GM23338 (cell line): ENCODE results near the gene FNDC3B.

Experiments used
- CREB1 ChIP-seq: fragments of 250-450 bp; sonication (Bioruptor Pico); IDR thresholded peaks from 2 replicates; pipeline ENCODE4 v1.5.0; 2020; ENCODE audit warnings: low read depth, mild to moderate bottlenecking, moderate library complexity
- EZH2 ChIP-seq: fragments of 200-600 bp; sonication (generic); IDR thresholded peaks from one replicate; pipeline ENCODE4 v1.8.0; 2017; ENCODE audit warnings: antibody characterized with exemption, mild to moderate bottlenecking, low read depth; ENCODE audit not compliant: unreplicated experiment
- EZH2phosphoT487 ChIP-seq: fragments of 200-600 bp; sonication (generic); IDR thresholded peaks from one replicate; pipeline ENCODE4 v1.8.1; 2018; ENCODE audit warnings: antibody characterized with exemption; ENCODE audit not compliant: unreplicated experiment
- JUNB ChIP-seq: IDR thresholded peaks from one replicate; pipeline ENCODE4 v1.6.1; 2016; ENCODE audit warnings: antibody characterized with exemption; ENCODE audit not compliant: unreplicated experiment
- NANOG ChIP-seq: IDR thresholded peaks from 2 replicates; pipeline ENCODE4 v1.6.1; 2016; ENCODE audit warnings: antibody characterized with exemption, borderline replicate concordance
- POLR2AphosphoS5 ChIP-seq: IDR thresholded peaks from 2 replicates; pipeline ENCODE4 v1.6.1; 2016; ENCODE audit warnings: antibody characterized with exemption, low read depth
- STAT1 ChIP-seq: IDR thresholded peaks from one replicate; pipeline ENCODE4 v1.6.1; 2016; ENCODE audit warnings: antibody characterized with exemption; ENCODE audit not compliant: unreplicated experiment
- ZNF114 ChIP-seq: fragments of 250-450 bp; sonication (Bioruptor Pico); IDR thresholded peaks from 2 replicates; pipeline ENCODE4 v1.5.0; 2020; ENCODE audit warnings: mild to moderate bottlenecking, moderate library complexity
- ZNF331 ChIP-seq: fragments of 250-450 bp; sonication (Bioruptor Pico); IDR thresholded peaks from 2 replicates; pipeline ENCODE4 v1.5.0; 2020; ENCODE audit warnings: low read depth, mild to moderate bottlenecking, moderate library complexity
- TF ChIP-seq, protein P1 (sequence below), 2 experiments: fragments of 200-600 bp in 1 of 2; sonication (generic) in 1 of 2; conservative IDR thresholded peaks; 2 replicates each; pipeline versions ENCODE4 v1.5.1 to v1.6.1; 2016 to 2017; ENCODE audit warnings: antibody characterized with exemption in 2 of 2, low read depth in 2 of 2, mild to moderate bottlenecking in 2 of 2, moderate library complexity in 1 of 2
- TF ChIP-seq, protein P2 (sequence below): IDR thresholded peaks from one replicate; pipeline ENCODE4 v1.6.1; 2018; ENCODE audit warnings: antibody characterized with exemption; ENCODE audit not compliant: unreplicated experiment
- TF ChIP-seq, protein P3 (sequence below): IDR thresholded peaks from 2 replicates; pipeline ENCODE4 v1.6.1; 2016; ENCODE audit warnings: antibody characterized with exemption
- TF ChIP-seq, protein P4 (sequence below): fragments of 250-450 bp; sonication (Bioruptor Pico); IDR thresholded peaks from 2 replicates; pipeline ENCODE4 v1.5.0; 2020; ENCODE audit warnings: mild to moderate bottlenecking, moderate library complexity

DNA sequence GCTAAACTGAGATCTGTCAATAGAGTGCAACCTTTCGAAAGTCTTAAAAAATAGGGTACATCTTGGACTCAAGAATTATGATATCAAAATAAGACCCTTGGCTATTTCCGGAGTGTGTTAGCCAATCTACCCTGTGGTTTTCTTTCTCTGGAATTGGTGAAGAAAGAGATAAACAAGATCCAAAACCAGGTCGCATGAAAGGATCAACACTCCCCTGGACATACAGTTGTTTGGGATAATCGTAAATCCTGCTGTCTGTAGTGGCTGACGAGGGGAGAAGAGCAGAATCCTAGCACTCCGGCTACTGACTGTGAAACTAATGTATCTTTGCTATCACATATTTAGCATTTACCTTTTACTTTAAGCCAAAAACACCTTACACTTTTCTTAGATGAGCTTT is 30.9 kb downstream of the FNDC3B start:
- TF ChIP-seq, protein P1, sequence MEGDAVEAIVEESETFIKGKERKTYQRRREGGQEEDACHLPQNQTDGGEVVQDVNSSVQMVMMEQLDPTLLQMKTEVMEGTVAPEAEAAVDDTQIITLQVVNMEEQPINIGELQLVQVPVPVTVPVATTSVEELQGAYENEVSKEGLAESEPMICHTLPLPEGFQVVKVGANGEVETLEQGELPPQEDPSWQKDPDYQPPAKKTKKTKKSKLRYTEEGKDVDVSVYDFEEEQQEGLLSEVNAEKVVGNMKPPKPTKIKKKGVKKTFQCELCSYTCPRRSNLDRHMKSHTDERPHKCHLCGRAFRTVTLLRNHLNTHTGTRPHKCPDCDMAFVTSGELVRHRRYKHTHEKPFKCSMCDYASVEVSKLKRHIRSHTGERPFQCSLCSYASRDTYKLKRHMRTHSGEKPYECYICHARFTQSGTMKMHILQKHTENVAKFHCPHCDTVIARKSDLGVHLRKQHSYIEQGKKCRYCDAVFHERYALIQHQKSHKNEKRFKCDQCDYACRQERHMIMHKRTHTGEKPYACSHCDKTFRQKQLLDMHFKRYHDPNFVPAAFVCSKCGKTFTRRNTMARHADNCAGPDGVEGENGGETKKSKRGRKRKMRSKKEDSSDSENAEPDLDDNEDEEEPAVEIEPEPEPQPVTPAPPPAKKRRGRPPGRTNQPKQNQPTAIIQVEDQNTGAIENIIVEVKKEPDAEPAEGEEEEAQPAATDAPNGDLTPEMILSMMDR (conservative IDR thresholded peaks at IDR 0.05; ENCODE audit: low read depth in 2 of 2) = no peak
- TF ChIP-seq EZH2 = no peak
- no peak for TF ChIP-seq EZH2phosphoT487
- no peak for TF ChIP-seq CREB1 (CRISPR knock-in tag)
- no peak for TF ChIP-seq POLR2AphosphoS5
- TF ChIP-seq STAT1 = no peak
- no peak for TF ChIP-seq ZNF331
- no peak for TF ChIP-seq NANOG
- TF ChIP-seq, protein P2, sequence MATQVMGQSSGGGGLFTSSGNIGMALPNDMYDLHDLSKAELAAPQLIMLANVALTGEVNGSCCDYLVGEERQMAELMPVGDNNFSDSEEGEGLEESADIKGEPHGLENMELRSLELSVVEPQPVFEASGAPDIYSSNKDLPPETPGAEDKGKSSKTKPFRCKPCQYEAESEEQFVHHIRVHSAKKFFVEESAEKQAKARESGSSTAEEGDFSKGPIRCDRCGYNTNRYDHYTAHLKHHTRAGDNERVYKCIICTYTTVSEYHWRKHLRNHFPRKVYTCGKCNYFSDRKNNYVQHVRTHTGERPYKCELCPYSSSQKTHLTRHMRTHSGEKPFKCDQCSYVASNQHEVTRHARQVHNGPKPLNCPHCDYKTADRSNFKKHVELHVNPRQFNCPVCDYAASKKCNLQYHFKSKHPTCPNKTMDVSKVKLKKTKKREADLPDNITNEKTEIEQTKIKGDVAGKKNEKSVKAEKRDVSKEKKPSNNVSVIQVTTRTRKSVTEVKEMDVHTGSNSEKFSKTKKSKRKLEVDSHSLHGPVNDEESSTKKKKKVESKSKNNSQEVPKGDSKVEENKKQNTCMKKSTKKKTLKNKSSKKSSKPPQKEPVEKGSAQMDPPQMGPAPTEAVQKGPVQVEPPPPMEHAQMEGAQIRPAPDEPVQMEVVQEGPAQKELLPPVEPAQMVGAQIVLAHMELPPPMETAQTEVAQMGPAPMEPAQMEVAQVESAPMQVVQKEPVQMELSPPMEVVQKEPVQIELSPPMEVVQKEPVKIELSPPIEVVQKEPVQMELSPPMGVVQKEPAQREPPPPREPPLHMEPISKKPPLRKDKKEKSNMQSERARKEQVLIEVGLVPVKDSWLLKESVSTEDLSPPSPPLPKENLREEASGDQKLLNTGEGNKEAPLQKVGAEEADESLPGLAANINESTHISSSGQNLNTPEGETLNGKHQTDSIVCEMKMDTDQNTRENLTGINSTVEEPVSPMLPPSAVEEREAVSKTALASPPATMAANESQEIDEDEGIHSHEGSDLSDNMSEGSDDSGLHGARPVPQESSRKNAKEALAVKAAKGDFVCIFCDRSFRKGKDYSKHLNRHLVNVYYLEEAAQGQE = no peak
- TF ChIP-seq, protein P3, sequence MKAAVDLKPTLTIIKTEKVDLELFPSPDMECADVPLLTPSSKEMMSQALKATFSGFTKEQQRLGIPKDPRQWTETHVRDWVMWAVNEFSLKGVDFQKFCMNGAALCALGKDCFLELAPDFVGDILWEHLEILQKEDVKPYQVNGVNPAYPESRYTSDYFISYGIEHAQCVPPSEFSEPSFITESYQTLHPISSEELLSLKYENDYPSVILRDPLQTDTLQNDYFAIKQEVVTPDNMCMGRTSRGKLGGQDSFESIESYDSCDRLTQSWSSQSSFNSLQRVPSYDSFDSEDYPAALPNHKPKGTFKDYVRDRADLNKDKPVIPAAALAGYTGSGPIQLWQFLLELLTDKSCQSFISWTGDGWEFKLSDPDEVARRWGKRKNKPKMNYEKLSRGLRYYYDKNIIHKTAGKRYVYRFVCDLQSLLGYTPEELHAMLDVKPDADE = no peak
- TF ChIP-seq ZNF114 (CRISPR knock-in tag) = no peak
- TF ChIP-seq JUNB = no peak
- TF ChIP-seq, protein P4, sequence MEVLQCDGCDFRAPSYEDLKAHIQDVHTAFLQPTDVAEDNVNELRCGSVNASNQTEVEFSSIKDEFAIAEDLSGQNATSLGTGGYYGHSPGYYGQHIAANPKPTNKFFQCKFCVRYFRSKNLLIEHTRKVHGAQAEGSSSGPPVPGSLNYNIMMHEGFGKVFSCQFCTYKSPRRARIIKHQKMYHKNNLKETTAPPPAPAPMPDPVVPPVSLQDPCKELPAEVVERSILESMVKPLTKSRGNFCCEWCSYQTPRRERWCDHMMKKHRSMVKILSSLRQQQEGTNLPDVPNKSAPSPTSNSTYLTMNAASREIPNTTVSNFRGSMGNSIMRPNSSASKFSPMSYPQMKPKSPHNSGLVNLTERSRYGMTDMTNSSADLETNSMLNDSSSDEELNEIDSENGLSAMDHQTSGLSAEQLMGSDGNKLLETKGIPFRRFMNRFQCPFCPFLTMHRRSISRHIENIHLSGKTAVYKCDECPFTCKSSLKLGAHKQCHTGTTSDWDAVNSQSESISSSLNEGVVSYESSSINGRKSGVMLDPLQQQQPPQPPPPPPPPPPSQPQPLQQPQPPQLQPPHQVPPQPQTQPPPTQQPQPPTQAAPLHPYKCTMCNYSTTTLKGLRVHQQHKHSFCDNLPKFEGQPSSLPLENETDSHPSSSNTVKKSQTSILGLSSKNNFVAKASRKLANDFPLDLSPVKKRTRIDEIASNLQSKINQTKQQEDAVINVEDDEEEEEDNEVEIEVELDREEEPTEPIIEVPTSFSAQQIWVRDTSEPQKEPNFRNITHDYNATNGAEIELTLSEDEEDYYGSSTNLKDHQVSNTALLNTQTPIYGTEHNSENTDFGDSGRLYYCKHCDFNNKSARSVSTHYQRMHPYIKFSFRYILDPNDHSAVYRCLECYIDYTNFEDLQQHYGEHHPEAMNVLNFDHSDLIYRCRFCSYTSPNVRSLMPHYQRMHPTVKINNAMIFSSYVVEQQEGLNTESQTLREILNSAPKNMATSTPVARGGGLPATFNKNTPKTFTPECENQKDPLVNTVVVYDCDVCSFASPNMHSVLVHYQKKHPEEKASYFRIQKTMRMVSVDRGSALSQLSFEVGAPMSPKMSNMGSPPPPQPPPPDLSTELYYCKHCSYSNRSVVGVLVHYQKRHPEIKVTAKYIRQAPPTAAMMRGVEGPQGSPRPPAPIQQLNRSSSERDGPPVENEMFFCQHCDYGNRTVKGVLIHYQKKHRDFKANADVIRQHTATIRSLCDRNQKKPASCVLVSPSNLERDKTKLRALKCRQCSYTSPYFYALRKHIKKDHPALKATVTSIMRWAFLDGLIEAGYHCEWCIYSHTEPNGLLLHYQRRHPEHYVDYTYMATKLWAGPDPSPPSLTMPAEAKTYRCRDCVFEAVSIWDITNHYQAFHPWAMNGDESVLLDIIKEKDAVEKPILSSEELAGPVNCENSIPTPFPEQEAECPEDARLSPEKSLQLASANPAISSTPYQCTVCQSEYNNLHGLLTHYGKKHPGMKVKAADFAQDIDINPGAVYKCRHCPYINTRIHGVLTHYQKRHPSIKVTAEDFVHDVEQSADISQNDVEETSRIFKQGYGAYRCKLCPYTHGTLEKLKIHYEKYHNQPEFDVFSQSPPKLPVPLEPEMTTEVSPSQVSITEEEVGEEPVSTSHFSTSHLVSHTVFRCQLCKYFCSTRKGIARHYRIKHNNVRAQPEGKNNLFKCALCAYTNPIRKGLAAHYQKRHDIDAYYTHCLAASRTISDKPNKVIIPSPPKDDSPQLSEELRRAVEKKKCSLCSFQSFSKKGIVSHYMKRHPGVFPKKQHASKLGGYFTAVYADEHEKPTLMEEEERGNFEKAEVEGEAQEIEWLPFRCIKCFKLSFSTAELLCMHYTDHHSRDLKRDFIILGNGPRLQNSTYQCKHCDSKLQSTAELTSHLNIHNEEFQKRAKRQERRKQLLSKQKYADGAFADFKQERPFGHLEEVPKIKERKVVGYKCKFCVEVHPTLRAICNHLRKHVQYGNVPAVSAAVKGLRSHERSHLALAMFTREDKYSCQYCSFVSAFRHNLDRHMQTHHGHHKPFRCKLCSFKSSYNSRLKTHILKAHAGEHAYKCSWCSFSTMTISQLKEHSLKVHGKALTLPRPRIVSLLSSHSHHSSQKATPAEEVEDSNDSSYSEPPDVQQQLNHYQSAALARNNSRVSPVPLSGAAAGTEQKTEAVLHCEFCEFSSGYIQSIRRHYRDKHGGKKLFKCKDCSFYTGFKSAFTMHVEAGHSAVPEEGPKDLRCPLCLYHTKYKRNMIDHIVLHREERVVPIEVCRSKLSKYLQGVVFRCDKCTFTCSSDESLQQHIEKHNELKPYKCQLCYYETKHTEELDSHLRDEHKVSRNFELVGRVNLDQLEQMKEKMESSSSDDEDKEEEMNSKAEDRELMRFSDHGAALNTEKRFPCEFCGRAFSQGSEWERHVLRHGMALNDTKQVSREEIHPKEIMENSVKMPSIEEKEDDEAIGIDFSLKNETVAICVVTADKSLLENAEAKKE (CRISPR knock-in tag) = no peak
